COR-L47 (cell line): Measurements from ENCODE around the gene SHISAL2B.
A peak's percentile ranks its signal among the peaks of the same experiment; 100 is the strongest.
"Not testable (repeated sequence)": the region's sequence is repeated elsewhere in the genome, so short reads cannot be mapped to it uniquely, and the experiment has no call there.

Experiments used
- DNase-seq: peaks from one replicate; lab custom pipeline; 2025; lab: John Stamatoyannopoulos, UW

Gene SHISAL2B

GRCh38 chr5:64690417-64691151 is at the start of gene SHISAL2B:
Gene SHISAL2B (plus strand): TSS chr5:64690503. CDS start chr5:64690624, 121 bp downstream.
- peak; percentile 56 for DNase-seq

DNA sequence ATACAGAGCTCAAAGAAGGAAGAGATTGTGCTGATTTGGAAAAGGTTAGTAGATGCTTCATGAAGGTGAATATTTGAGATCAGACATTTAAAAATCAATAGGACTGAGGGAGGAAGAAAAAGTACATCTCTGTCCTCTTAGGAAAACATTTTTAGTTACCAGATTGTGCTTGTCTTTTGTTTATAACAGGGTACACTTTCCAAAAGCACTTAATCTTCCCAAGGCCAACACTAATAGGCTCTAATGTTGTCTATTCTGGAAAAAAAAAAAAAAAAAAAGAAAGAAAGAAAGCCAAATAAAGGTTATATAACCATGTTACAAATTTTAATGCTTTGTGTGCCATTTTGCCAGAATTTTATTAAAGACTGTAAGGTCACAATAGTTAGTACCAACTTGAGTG is 45.5 kb upstream of the SHISAL2B start:
- DNase-seq: no peak

- no peak for DNase-seq
These were observed 44.1 kb upstream of the SHISAL2B start for GRCh38 chr5:64646169-64646568.

DNA sequence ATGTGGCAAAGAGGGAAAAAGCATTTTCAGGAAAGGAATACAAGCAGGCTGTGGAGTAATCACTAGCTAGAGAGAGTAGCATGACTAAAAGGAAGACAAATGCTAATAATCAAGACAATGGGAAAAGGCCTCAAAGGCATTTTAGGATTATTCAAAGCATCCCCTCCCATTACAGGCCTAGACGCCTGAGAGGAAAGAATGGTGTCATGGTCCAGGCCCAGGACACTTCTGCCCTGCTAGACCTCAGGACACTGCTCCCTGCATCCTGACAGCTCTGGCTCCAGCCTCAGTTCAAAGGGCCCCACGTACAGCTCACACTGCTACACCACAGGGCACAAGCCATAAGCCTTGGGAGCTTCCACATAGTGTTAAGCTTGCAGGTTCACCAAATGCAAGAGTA is 40.8 kb upstream of the SHISAL2B start:
- DNase-seq: no peak

DNA sequence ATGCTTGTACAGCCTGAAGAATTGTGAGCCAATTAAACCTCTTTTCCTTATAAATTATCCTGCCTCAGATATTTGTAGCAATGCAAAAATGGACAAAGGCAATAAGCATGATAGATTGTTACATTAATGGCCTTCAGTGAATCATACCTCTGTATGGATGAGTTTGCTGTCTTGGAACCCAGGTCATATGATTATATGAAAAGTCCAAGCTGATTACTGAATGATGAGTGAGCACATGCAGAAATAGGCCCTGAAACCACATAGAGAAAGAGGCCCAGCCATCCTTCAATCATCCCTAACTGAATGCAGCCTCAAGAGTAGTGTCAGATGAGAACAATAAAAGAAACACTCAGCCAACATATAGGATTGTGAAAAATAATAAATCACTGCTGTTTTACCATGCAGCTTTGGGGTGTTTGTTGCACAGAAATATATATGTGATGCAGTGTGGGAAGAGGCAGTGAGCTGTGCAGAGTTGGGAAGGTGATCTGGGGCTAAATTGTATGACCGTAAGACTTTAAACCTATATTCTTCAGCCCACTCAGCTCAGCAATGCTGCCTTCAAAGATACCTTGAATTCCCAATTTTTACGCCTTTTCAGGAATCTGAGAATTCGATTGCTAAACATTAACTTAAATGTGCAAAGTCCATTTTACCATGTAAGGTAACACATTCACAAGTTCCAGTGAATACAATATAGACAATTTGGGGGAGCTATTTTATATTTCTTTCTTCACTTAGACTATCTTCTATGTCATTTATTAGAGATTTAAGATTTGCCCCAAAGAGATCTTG is 36.3 kb upstream of the SHISAL2B start:
- no peak for DNase-seq

DNA sequence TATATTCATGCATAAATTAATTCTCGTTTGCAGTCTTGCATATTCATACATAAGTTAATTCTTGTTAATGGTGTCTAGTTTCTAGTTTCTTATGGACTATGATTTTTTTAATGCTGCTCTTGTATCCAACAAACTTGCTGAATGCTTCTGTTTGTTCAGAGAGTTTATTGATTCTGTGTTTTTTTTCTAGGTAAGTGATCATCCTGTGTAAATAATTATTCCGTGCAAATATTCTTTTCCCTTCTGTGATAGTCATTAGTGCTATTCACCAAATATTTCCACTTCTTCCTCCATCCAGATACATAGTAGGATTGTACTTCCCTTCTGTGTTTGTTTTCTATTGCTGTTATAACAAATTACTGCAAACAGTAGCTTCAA is 35.8 kb upstream of the SHISAL2B start:
- no peak for DNase-seq

- no peak for DNase-seq
These were observed 34.7 kb upstream of the SHISAL2B start for GRCh38 chr5:64655596-64655995.

DNA sequence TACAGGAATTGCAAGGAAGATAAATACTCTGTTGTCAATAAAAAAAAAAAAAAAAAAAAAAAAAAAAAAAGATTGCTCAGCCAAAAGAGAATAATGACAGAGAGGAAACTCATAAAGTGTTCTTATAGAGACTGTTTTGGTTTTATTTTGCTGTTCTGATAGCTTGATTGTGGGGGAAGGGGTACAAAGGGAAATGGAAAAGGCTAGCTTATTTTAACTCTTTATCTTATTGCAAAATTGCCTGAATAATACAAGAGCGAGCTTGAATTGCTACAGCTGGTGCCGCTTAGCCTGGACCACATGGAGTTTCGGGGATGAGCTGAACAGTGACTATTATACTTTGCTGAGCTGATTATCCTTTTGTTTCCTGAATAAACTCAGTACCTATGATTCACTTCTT is 31.0 kb upstream of the SHISAL2B start:
- peak; percentile 22 for DNase-seq

DNA sequence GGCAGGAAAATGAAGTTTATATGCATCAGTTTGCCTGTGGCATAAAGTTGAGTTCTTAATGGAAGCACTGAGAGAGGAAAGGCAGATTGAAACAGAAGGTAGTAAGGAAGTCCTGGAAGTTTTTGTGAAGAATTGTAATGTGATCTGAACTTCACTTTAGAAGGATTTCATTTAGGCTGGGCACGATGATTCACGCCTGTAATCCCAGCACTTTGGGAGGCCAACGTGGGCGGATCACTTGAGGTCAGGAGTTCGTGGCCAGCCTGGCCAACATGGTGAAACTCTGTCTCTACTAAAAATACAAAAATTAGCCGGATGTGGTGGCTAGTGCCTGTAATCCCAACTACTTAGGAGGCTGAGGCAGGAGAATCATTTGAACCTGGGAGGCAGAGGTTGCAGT is 27.1 kb upstream of the SHISAL2B start:
- DNase-seq: not testable (repeated sequence)

GRCh38 chr5:64665243-64665642 is 25.1 kb upstream of the SHISAL2B start:
- DNase-seq: peak; percentile 72

- DNase-seq: no peak
These were observed 24.2 kb upstream of the SHISAL2B start for GRCh38 chr5:64666078-64666477.

GRCh38 chr5:64667068-64667467 is 23.2 kb upstream of the SHISAL2B start:
- no peak for DNase-seq

GRCh38 chr5:64670277-64670676 is 20.0 kb upstream of the SHISAL2B start:
- DNase-seq: no peak

GRCh38 chr5:64671678-64672077 is 18.6 kb upstream of the SHISAL2B start:
- no peak for DNase-seq

DNA sequence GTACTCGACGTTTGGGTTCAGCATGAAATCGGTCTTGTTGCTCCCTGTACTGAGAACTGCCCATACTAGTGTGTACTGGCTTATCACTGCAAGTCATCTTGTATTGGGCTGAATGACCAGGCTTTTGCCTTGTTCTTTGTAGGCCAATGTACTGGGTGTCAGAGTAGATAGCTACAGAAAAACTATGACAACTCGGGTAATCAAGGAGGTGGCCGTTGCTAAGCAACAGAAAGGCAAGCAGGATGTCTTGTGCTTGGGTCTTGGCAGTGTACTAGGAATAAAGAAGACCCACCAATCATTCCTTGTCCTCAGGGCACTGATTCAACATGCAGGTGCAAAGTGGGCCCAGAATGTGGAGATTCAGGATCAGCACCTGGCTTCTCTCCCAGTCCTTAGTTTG is 11.9 kb upstream of the SHISAL2B start:
- peak; percentile 47 for DNase-seq

DNA sequence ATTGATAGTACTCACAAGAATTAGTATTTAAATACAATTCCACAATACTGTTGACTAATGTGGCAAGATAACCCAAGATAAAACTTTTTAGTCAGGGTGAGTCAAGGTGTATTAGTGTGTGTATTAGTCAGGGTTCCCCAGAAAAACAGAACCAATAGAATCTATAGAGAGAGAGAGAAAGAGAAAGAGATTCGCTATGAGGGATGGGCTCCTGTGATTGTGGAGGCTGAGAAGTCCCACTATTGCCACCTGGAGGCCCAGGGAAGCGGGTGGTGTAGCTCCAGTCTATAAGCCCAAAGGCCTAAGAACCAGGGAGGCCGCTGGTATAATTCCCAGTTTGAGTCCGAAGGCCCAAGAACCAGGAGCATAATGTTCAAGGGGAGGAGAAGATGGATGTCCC is 10.0 kb upstream of the SHISAL2B start:
- no peak for DNase-seq

DNA sequence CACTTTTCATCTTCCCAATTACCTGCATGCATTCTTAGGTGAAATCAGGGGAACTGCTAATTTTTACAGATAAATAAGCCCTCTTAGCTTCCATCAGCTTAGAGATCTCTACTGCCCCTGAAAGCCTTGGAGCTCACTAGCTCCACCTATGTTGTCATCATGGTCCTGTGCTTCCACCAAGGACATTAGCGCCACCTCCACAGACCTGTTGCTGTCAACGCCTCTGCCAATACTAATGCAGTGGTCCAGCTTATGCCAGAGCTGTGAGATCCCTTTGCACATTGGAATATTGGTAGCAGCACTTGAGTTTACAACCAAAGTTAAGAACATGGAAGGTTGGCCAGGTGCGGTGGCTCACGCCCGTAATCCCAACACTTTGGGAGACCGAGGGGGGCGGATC is 7.7 kb upstream of the SHISAL2B start:
- no peak for DNase-seq

- peak; percentile 61 for DNase-seq
These were observed 4.4 kb upstream of the SHISAL2B start for GRCh38 chr5:64685866-64686265.

- DNase-seq: no peak
These were observed 1.9 kb upstream of the SHISAL2B start for GRCh38 chr5:64688391-64688790.

- no peak for DNase-seq
These were observed 1.3 kb upstream of the SHISAL2B start for GRCh38 chr5:64688965-64689364.

GRCh38 chr5:64690104-64690416 is 243 bp upstream of the SHISAL2B start:
- DNase-seq: no peak

- DNase-seq: no peak
These were observed 988 bp downstream of the SHISAL2B start for GRCh38 chr5:64691291-64691690.

GRCh38 chr5:64693636-64694035 is 3.3 kb downstream of the SHISAL2B start:
- DNase-seq: no peak

- not testable (repeated sequence) for DNase-seq
These were observed 6.1 kb downstream of the SHISAL2B start for GRCh38 chr5:64696414-64696813.
